K562 (cell line): ENCODE data around the gene MXI1. TPM values are rescaled to one million over a fixed set of nuclear protein-coding genes. Genes with fewer than 3 reads are reported as not detected.

Experiments
- ATAC-seq: fragments of 200-7000 bp; cut with Tn5 transposase; 3 replicates; pipeline ENCODE4 v1.9.1; 2020; ENCODE audit warnings: moderate library complexity
- BruUV-seq: library from RNA; stranded (reverse); fragments of 400-500 nt; replicated peaks from 2 replicates; lab custom pipeline; 2021; lab: Mats Ljungman, UMichigan
- CTCF ChIA-PET: fragments of 300-600 bp; formaldehyde crosslinking; extraction: SDS; loops from one replicate; lab custom pipeline; 2021; ENCODE audit warnings: low intra/inter-chr PET ratio; lab: Yijun Ruan, JAX
- POLR2A ChIA-PET: fragments of 300-600, 350-650 bp; sonication (Branson Sonifier 250); formaldehyde crosslinking; extraction: SDS; loops from one replicate; lab custom pipeline; 2021; ENCODE audit warnings: antibody characterized with exemption, inconsistent platforms; lab: Yijun Ruan, JAX
- DNase-seq, 4 experiments: peaks; one replicate each; pipeline versions ENCODE4 v3.0.0 to v3.0.0-alpha.2; 2011 to 2018; ENCODE audit warnings: low spot score in 3 of 4, mixed read lengths in 3 of 4; ENCODE audit errors: extremely low read depth in 1 of 4
- FAIRE-seq: peaks from 2 replicates; lab custom pipeline; 2011; peaks lifted over from hg19 to GRCh38; lab: Jason Lieb, UNC
- H2AFZ ChIP-seq: 2 replicates; pipeline ENCODE4 v1.6.0; 2011; ENCODE audit warnings: low read depth, low read length, control low read depth, inconsistent platforms
- H3K27ac ChIP-seq: fragments of 200-600 bp; 3 replicates; pipeline ENCODE4 v1.8.0; 2011; ENCODE audit warnings: low read depth, mild to moderate bottlenecking, control low read depth, inconsistent platforms, low read length, moderate library complexity, mixed read lengths; ENCODE audit errors: extremely low read depth
- H3K27me3 ChIP-seq, 2 experiments: fragments of 300-600 bp in 1 of 2; 2 replicates in 1 of 2; 3 replicates in 1 of 2; pipeline versions ENCODE4 v1.6.0 to v1.8.0; 2011; ENCODE audit warnings: inconsistent platforms in 2 of 2, low read length in 2 of 2, mild to moderate bottlenecking in 1 of 2, mixed read lengths in 1 of 2, moderate library complexity in 1 of 2; ENCODE audit not compliant: control insufficient read depth in 2 of 2, insufficient read depth in 2 of 2
- H3K36me3 ChIP-seq: fragments of 300-600 bp; 3 replicates; pipeline ENCODE4 v1.8.0; 2011; ENCODE audit warnings: mild to moderate bottlenecking, low read length, inconsistent platforms; ENCODE audit not compliant: control insufficient read depth, insufficient read depth
- H3K4me1 ChIP-seq, 2 experiments: fragments of 200-600 bp in 1 of 2; replicated peaks in 1 of 2; 2 replicates in 1 of 2; 3 replicates in 1 of 2; pipeline versions ENCODE4 v1.5.1 to v1.8.0; 2011; ENCODE audit warnings: inconsistent platforms in 2 of 2, low read length in 2 of 2, mild to moderate bottlenecking in 1 of 2, mixed read lengths in 1 of 2, moderate library complexity in 1 of 2; ENCODE audit not compliant: control insufficient read depth in 2 of 2, insufficient read depth in 2 of 2
- H3K4me2 ChIP-seq: 2 replicates; pipeline ENCODE4 v1.6.1; 2011; ENCODE audit warnings: low read length, control low read depth, inconsistent platforms, mixed read lengths; ENCODE audit not compliant: insufficient read depth
- H3K4me3 ChIP-seq: fragments of 200-600 bp; sonication (generic), shearing (Covaris generic); 2 replicates; pipeline ENCODE4 v1.5.1; 2016; ENCODE audit warnings: control low read depth, inconsistent platforms
- H3K79me2 ChIP-seq: fragments of 200-600 bp; 3 replicates; pipeline ENCODE4 v1.8.0; 2011; ENCODE audit warnings: low read length, inconsistent platforms; ENCODE audit not compliant: control insufficient read depth, insufficient read depth
- H3K9ac ChIP-seq, 2 experiments: 2 replicates each; pipeline versions ENCODE4 v1.6.0 to v1.6.1; 2011; ENCODE audit warnings: low read depth in 2 of 2, low read length in 2 of 2, control low read depth in 1 of 2, inconsistent platforms in 1 of 2, mild to moderate bottlenecking in 1 of 2, mixed read lengths in 1 of 2; ENCODE audit not compliant: insufficient read depth in 1 of 2
- H3K9me1 ChIP-seq: one replicate; pipeline ENCODE4 v1.6.0; 2011; ENCODE audit warnings: inconsistent platforms, mild to moderate bottlenecking, low read length, moderate library complexity; ENCODE audit not compliant: control insufficient read depth, insufficient read depth
- H3K9me3 ChIP-seq: replicated peaks from 2 replicates; pipeline ENCODE4 v1.5.1; 2011; ENCODE audit warnings: low read depth, low read length, inconsistent platforms; ENCODE audit not compliant: control insufficient read depth, insufficient read depth
- H4K20me1 ChIP-seq: replicated peaks from 2 replicates; pipeline ENCODE4 v1.6.1; 2011; ENCODE audit warnings: low read length, inconsistent platforms, mixed read lengths; ENCODE audit not compliant: control insufficient read depth, insufficient read depth
- BMI1 ChIP-seq: fragments of 150-350 bp; IDR thresholded peaks from 2 replicates; pipeline ENCODE4 v1.6.1; 2014; ENCODE audit warnings: low read length
- SMARCE1 ChIP-seq: fragments of 450-650 bp; IDR thresholded peaks from 2 replicates; pipeline ENCODE4 v1.7.1; 2016; ENCODE audit warnings: mild to moderate bottlenecking
- TARDBP ChIP-seq: fragments of 450-650 bp; IDR thresholded peaks from 2 replicates; pipeline ENCODE4 v1.6.1; 2016
- ZNF280A ChIP-seq: fragments of 450-650 bp; IDR thresholded peaks from 2 replicates; pipeline ENCODE4 v1.6.1; 2018; ENCODE audit warnings: mild to moderate bottlenecking, low read depth; ENCODE audit not compliant: partially characterized antibody
- WGBS: fragments of 100-300 bp; shearing (Covaris generic); methylation state at CpG from one replicate; pipeline ENCODE4 v1.1.6; 2016; ENCODE audit warnings: low coverage, mixed read lengths; ENCODE audit not compliant: insufficient coverage; ENCODE audit errors: missing lambda C conversion rate; 5-methylcytosine and 5-hydroxymethylcytosine counted together
- in situ Hi-C: fragments of 300-500 bp; cut with MboI; formaldehyde crosslinking; loops from 4 replicates; pipeline ENCODE4 v1.15.0; 2018; ENCODE audit warnings: inconsistent platforms, mixed read lengths
- intact Hi-C: fragments of 100-400 bp; cut with micrococcal nuclease; formaldehyde crosslinking; loops from 2 replicates; pipeline ENCODE4 v1.14.2; 2022
- polyA plus RNA-seq, 8 experiments: library from polyadenylated mRNA; depleted of rRNA in 4 of 8; stranded (reverse) in 5 of 8; unstranded in 3 of 8; fragments of >200 nt; fragmentation: Nextera tagmentation in 2 of 8; fragmentation: Illumina TruSeq in 1 of 8; extraction: Ambion mirVana in 2 of 8; extraction: Trizol in 1 of 8; gene quantifications; 2 replicates each; pipeline versions ENCODE4 v1.2.1 to v1.2.3, GENCODE V29; 2011 to 2014; ENCODE audit warnings: inconsistent platforms in 1 of 8, missing spikeins in 1 of 8
- total RNA-seq, 7 experiments: library from RNA; depleted of rRNA in 6 of 7; stranded (reverse); fragments of >200 nt in 6 of 7; fragmentation: Illumina TruSeq in 2 of 7; extraction: Trizol in 2 of 7; gene quantifications; 2 replicates each; pipeline versions ENCODE4 v1.2.1 to v1.2.3, GENCODE V29; 2011 to 2021; ENCODE audit warnings: low replicate concordance in 1 of 7
- TF ChIP-seq, protein P1 (sequence below): fragments of 200-600 bp; sonication (generic); IDR thresholded peaks from one replicate; pipeline ENCODE4 v1.6.1; 2012; ENCODE audit warnings: mild to moderate bottlenecking, low read depth, low read length, inconsistent platforms

Gene MXI1
- total and polyA plus RNA-seq, 9 of the 15 experiments (the other 6 are each of a cell fraction or from before 2014, with no cell fraction given), result 9.1 to 23.7 (median 14.8) TPM

DNA sequence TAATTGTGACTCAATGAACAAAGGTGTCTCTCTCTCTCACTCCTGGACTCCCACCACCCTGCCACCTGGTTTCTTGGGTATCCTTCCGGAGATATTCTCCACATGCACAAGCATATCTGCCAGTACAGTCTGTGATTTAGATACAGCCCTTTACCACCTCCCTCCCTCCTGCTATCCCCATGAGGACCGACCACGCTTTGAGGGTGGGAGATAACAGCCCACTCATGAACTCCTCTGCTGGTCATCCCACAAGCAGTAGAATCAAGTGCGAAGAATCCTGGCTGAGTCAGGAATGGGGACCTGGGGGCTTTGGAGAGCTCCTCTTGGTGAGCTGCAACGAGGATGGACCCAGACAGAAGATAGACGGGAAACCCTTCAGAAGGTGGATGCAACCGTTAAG is 28.2 kb upstream of the MXI1 start:
- peaks cover 6 to 9% of the 10 kb centered on the region in 2 experiments; a peak in 4 of 5 replicates for H3K4me1 ChIP-seq
- H3K9ac ChIP-seq, result no peak overlapping the region
- CTCF ChIA-PET, result no interaction called here
- intact Hi-C loops, result no loop called here
- BruUV-seq, result no TSS peak
- no peak for DNase-seq
- H2AFZ ChIP-seq, result no peak overlapping the region
- ATAC-seq, result no peak
- no peak overlapping the region for H3K27ac ChIP-seq
- H3K36me3 ChIP-seq, result no peaks in the 10 kb centered on the region
- H3K9me1 ChIP-seq, result no peaks in the 10 kb centered on the region
- FAIRE-seq, result no peak
- TF ChIP-seq TARDBP (no peak), SMARCE1 (no peak), ZNF280A (no peak), BMI1 (no peak)
- TF ChIP-seq, protein P1, sequence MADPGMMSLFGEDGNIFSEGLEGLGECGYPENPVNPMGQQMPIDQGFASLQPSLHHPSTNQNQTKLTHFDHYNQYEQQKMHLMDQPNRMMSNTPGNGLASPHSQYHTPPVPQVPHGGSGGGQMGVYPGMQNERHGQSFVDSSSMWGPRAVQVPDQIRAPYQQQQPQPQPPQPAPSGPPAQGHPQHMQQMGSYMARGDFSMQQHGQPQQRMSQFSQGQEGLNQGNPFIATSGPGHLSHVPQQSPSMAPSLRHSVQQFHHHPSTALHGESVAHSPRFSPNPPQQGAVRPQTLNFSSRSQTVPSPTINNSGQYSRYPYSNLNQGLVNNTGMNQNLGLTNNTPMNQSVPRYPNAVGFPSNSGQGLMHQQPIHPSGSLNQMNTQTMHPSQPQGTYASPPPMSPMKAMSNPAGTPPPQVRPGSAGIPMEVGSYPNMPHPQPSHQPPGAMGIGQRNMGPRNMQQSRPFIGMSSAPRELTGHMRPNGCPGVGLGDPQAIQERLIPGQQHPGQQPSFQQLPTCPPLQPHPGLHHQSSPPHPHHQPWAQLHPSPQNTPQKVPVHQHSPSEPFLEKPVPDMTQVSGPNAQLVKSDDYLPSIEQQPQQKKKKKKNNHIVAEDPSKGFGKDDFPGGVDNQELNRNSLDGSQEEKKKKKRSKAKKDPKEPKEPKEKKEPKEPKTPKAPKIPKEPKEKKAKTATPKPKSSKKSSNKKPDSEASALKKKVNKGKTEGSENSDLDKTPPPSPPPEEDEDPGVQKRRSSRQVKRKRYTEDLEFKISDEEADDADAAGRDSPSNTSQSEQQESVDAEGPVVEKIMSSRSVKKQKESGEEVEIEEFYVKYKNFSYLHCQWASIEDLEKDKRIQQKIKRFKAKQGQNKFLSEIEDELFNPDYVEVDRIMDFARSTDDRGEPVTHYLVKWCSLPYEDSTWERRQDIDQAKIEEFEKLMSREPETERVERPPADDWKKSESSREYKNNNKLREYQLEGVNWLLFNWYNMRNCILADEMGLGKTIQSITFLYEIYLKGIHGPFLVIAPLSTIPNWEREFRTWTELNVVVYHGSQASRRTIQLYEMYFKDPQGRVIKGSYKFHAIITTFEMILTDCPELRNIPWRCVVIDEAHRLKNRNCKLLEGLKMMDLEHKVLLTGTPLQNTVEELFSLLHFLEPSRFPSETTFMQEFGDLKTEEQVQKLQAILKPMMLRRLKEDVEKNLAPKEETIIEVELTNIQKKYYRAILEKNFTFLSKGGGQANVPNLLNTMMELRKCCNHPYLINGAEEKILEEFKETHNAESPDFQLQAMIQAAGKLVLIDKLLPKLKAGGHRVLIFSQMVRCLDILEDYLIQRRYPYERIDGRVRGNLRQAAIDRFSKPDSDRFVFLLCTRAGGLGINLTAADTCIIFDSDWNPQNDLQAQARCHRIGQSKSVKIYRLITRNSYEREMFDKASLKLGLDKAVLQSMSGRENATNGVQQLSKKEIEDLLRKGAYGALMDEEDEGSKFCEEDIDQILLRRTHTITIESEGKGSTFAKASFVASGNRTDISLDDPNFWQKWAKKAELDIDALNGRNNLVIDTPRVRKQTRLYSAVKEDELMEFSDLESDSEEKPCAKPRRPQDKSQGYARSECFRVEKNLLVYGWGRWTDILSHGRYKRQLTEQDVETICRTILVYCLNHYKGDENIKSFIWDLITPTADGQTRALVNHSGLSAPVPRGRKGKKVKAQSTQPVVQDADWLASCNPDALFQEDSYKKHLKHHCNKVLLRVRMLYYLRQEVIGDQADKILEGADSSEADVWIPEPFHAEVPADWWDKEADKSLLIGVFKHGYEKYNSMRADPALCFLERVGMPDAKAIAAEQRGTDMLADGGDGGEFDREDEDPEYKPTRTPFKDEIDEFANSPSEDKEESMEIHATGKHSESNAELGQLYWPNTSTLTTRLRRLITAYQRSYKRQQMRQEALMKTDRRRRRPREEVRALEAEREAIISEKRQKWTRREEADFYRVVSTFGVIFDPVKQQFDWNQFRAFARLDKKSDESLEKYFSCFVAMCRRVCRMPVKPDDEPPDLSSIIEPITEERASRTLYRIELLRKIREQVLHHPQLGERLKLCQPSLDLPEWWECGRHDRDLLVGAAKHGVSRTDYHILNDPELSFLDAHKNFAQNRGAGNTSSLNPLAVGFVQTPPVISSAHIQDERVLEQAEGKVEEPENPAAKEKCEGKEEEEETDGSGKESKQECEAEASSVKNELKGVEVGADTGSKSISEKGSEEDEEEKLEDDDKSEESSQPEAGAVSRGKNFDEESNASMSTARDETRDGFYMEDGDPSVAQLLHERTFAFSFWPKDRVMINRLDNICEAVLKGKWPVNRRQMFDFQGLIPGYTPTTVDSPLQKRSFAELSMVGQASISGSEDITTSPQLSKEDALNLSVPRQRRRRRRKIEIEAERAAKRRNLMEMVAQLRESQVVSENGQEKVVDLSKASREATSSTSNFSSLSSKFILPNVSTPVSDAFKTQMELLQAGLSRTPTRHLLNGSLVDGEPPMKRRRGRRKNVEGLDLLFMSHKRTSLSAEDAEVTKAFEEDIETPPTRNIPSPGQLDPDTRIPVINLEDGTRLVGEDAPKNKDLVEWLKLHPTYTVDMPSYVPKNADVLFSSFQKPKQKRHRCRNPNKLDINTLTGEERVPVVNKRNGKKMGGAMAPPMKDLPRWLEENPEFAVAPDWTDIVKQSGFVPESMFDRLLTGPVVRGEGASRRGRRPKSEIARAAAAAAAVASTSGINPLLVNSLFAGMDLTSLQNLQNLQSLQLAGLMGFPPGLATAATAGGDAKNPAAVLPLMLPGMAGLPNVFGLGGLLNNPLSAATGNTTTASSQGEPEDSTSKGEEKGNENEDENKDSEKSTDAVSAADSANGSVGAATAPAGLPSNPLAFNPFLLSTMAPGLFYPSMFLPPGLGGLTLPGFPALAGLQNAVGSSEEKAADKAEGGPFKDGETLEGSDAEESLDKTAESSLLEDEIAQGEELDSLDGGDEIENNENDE, result no peak
- TF ChIP-seq, all 486 proteins: peak for 0
- in situ Hi-C loops, result no loop called here
- Histone ChIP-seq H3K79me2 (no peaks in the 10 kb centered on the region), H3K27me3 (peaks cover 0 to 4% of the 10 kb centered on the region in 2 experiments; a peak in 1 of 5 replicates), H3K4me2 (no peak overlapping the region), H4K20me1 (no peaks in the 10 kb centered on the region), H3K4me3 (no peak overlapping the region), H3K9me3 (no peaks in the 10 kb centered on the region)
- 26% methylated on average over 7 of the region's 7 CpGs for WGBS
- POLR2A ChIA-PET, result no interaction called here
